CD4-positive, alpha-beta T cell treated with Interleukin-6 at 100 ng/mL for 8 hours (primary cell): ENCODE data around the gene TMEM108.

Source experiments
- DNase-seq: peaks from one replicate; pipeline ENCODE4 v3.0.0-alpha.2; 2020; ENCODE audit warnings: mixed read lengths, low spot score

TMEM108 gene

DNA sequence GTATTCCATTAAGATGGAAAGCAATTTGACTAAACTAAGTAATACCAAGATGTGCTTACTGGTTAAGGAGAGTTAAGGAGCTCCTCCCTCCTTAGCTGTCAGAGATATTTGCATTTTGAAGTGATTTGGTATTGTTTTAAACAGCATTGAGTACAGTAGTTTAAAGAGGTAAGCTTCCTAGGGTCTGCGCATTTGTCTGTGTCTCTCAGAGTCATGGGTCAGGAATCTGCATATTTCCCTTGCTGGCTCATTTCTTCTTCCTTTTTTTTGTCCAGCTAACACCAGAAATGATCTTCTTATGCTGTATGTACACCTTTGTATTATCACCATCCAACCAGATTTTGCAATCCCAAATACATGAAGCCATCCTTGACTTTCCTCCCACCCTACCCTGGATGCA is 198.7 kb downstream of the TMEM108 start:
- DNase-seq = no peak

DNA sequence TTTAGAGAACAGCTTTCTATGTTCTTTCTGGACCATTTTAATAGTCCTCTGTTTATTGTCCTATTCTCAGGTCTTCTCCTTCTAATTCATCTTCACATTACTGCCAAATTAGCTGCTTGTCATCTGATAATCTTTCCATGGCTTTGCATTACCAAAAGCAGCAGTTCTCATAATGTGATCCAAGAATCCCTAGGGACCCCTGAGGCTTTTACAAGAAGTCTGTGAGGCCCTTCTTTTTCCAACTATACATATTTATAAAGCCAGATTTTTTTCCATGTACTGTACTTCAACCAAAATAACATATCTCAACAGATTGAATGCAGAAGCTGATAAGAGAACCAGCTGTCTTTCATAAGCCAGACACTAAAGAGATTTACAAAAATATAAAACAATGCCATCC is 199.2 kb downstream of the TMEM108 start:
- no peak for DNase-seq

DNA sequence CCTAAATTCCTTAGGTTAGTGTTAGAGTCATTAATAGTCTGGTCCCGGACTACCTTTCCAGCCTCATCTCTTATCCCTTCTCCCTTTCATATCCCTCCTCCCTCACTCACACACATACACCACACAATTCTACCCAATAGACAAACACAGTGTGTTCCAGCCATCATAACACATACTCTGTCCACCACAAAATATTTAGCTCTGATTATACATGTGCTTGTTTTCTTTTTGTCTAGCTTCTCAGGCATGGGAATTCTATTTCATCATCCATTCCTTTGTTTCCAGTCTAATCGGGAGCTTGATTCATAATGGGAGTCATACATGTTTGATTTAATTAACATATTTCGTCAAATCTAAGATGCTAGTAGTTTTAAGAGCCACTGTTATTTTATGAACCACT is 199.8 kb downstream of the TMEM108 start:
- no peak for DNase-seq

DNA sequence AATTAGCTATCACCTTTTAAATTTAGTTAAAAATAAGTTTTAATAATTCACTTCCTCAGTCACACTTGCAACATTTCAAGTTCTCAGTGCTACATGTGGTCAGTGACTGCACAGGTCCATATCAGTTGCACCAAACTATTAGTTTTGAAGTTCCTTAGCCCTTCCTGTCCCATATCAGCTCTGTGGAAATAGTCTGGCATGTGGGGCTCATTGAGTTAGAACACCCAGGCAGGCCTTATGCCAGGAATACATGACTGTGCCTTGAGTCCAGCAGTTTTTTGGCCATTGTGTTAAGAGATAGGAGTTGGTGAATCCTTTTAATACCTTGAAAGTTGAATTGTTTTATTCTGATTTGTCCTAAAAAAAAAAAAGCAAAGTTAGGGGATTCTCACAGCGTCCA is 207.9 kb downstream of the TMEM108 start:
- DNase-seq = no peak

DNA sequence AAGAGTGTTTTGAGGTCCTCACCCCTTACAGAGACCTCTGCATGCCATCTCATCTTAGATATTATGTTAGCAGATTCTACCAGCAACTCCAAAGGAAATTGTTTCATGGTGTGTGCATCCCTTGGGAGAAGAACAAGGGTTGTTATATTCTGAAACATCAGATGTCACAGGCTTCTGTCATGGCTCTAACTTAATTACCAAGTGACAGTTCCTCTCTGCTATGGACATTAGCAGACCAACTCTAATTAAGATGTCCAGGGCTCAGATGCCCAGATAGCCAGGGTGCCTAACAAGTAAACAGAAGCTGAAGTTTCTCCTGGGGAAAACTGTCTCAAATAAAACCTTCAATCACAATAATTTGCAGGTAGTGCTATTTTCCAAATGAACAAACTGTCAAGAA is 208.6 kb downstream of the TMEM108 start:
- DNase-seq = no peak

DNA sequence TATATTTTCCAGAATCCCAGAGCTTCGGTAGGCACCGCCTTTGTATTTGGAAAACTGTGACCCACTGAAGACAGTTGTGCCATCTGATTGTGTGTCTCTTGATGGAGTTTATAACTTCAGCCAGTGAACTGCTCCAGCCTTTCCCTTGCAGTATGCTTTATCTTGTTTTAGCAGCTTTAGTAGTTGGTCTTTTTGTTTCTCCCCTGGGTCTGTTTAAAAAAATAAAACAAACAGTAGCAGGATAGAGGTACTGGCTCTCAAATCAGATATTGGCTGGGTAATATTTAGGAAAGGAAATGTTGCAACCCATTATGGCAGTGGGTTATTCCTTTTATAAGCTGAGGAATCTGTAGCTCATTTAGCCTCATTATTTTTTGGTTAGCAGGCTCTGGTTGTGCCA is 210.2 kb downstream of the TMEM108 start:
- no peak for DNase-seq

DNA sequence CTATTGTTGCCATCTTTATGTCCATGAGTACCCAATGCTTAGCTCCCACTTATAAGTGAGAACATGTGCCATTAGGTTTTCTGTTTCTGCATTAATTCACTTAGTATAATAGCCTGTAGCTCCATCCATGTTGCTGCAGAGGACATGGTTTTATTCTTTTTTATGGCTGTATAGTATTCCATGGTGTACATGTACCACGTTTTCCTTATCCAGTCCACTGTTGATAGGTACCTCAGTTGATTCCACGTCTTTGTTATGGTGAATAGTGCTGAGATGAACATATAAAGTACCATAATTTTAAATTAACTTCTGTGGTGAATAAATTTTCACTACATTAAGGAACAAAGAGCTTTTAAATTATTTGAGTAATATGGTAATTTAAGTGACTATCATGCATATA is 211.3 kb downstream of the TMEM108 start:
- DNase-seq = no peak

DNA sequence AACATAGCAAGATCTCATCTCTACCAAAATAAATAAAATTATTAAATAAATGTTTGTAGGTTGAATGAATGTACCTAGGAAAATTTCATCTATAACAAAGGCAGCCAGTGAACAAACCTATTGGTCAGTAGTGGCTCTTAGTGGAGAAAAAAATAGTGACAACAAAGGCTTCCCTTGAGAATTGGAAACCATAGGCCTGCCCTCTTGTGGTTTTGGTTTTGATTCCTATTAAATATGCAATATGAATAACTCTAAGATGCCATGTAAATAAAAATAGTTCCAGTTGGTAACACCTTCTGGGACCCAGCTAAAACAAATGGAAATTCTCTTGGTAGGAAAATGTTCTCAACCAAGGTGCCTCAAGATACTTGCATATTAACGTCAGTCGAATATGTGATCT is 216.0 kb downstream of the TMEM108 start:
- no peak for DNase-seq

DNA sequence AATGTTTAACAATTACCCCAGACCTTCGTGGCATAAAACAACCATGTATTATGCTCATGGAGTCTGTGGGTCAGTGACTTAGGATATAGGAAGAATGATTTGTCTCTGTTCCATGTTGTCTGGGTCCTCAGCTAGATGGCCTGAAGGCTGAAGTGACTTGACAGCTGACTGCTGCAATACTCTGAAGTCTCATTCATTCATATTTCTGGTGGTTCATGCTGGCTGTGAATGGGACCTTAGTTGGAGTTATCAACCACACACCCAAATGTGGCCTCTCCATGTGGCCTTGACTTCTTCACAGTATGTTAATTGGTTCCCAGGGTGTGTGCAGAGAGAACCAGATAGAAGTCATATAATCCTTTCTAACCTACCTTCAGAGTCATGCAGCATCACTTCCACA is 216.5 kb downstream of the TMEM108 start:
- no peak for DNase-seq

DNA sequence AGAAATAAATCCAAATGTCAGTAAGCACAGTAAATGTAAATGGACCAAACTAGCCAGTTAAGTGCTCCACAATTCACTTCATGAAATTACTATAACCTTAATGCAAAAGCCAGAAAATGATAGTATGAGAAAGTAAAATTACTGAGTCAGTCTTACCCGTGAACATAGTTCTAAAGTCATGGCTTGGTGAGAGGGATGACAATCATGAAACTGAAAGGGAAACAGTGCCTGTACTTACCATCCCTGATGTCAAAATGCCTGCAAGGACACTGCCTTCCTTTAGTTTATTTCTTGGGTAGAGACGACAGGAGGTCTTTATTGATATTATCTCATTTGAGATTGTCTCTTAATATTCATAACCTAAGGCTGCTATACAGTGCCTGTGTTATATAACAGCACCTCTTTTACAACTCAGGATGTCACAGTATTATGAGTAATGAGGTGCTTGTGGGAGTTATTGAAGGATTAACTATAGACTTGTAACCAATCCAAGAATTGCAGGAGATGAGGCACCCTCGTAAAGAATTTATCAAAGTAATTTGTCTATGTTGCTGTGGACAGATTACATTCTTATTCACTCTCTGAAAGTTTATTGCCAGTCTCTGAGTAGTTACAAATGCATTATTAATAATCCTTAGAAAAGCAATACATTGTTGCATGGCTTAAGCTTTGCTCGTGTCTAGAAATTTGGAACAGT is 218.7 kb downstream of the TMEM108 start:
- no peak for DNase-seq

DNA sequence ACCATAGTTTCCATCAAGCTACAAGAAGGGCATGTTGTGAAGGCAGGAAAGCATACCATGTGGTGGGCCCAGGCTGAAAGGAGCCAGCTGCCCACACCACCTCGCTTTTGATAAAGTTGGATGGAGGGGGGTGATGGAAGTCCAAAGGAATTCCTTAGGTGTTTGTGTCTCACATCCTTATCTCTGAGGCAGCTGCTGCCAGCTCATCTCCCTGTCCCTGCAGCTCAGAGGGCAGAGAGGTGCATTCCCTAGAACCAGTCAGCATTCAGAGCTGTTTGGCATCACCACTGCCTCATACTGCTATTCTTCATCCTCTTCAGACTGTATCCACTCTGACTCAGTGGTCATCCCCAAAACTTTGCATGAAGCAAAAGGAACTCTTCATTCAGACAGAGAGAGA is 220.2 kb downstream of the TMEM108 start:
- no peak for DNase-seq

DNA sequence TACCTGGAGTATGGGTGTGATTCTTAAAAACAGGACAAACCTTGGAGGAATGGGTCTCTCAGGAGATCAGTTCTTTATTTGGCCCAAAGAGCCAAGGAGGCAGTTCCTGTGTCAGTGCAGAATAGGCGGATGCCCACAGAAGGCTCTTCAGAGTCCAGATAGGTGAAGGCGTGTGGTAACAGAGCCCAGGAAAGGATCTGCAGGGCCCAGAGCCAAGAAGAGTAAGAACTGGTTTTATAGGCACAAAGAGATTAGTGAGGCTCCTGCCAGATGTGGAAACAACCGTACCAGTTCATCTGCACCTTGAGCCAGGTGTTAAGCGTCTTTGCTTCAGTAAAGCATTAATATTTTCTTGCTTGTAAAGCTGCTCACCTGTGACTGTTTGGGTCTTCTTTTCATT is 221.6 kb downstream of the TMEM108 start:
- DNase-seq = no peak

DNA sequence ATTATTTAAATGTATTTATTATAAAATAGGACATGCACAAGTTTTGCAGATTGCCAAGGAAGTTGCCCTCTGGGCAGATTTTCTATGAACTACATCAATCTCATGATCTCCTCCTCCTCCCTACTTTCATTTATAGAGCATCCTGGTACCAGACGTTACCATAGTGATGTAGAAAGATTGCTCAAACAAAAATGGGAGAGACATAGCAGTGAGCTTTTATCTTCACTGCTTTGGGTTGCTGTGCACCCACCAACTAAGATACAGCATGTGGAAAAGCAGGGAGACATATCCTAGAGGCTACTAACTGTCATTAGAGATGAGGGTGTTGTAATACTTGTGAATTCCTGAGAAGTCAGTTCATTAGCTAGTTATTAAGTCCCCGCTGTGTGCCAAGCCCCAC is 224.1 kb downstream of the TMEM108 start:
- no peak for DNase-seq

DNA sequence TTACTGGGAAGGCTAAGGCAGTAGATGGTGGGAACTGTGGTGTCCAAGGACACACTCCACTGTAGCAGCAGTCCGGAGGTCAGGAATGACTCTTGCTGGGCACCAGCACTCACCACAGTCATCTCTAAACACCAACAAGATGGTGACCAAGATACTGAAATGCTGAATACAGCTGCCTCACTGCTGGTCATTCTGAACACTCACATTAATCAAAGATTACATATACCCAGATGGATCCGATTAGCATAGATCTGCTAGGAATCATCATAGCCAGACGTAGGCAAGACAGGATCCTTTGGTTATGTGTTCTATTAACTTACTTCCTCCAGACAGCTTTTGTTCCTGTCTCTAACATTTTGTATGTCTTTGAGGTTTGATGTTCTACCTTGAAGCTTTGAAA is 226.7 kb downstream of the TMEM108 start:
- no peak for DNase-seq

DNA sequence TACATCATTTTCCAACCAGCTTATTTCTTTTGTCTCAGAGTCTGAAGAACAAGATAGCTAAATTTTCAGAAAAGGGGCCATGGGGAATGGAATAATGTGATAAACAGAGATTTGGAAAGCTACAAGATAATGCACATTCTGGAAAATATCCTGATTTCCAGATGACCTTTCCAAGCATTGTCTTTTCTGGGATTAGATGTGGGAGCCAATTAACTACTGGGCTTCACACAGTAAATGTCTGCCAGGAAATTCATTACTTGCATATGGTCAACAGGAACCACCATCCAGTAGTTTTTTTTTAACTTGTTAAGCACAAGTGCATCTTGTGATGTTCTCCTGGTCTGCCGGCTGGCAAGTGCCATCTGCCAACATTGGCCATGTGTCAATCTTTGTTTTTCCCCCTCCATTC is 230.5 kb downstream of the TMEM108 start:
- DNase-seq = no peak

DNA sequence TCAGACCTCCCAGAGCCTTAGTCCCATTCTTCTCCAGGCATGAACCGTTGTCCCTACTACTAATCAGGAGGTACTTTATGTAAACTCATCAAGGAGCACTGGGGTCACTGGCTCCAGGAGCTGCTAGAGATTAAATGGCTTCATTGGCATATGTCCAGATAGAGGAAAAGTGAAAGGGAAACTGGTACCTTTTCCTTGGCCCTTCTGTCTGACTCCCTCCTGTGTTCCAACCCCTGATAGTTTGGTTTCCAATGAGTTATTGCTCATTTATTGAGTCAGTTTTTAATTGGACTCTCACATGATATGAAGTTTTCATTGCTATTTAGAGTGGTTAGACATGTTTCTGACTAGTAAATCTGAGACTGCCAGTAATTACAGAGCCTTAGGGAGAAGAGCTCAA is 231.2 kb downstream of the TMEM108 start:
- DNase-seq = no peak

DNA sequence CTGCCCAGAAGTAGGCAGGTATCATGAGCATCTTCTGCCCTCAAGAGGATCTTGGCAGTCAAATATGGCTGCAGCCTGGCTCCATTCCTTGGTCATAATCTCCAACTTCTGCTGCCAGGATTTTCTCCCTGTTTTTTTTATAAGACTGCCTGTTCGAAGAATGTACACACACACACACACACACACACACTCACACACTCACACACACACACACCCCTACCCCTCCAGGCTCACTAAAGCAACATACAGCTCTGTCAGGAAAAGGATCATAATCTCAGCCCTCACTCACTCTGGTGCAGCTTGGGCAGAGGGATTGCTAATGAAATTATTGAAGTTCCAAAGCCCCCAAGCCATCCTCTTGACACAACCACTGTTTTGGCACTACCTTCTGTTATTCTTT is 232.4 kb downstream of the TMEM108 start:
- no peak for DNase-seq

DNA sequence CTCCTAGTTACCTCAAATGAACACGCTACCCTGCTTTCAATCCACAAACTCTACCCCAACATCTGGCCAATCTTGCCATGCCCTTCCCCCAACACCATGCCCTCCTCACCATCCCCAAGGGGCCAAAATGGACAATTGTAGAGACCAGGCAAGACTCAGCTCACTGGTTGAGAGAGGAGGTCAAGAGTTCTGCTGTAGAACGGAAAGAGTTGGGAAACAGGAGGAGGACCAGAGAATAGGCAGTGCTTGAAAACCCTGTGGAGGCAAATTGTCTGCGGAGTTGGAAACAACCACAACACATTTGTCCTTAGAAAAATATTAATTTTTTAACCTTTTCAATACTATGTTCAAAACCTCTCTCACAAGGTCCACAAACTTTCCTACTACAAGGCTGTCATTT is 232.9 kb downstream of the TMEM108 start:
- DNase-seq = no peak

DNA sequence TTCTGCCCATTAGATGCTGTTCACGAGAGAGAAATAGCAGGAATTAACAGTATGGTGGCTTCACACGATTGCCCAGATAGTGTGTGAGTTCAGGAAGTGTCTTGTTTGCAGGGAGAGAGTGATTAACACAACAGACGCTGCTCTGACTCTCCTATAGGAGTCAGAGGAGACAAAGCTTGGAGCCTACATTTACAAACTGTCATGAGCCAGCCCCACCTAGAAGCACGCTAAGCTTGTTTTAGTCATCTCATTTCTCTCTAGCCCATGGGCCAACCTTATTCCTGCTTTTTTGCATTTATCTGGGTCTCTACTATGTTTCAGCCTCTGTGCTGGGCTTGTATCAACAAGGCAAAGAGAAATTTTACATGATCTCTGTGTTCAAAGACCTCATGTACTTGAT is 233.3 kb downstream of the TMEM108 start:
- no peak for DNase-seq

DNA sequence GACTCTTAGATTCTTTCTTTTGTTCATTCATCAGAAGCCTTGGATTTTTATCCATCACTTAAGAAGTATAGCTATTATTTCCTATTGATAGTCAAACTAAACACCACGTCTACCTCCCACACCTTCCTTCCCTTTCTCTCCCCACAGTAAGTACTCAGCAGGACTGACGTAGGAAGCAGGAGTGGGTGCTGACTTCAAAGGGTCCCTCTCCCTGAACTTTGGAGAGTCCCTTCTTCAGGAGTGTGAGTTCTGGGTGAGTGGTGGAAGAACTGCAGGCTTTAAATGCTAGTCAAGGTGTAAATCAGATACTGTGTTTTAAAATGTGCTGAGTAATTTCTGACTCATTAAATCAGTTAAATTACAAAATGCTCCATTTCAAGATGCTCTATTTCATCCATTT is 235.2 kb downstream of the TMEM108 start:
- no peak for DNase-seq

DNA sequence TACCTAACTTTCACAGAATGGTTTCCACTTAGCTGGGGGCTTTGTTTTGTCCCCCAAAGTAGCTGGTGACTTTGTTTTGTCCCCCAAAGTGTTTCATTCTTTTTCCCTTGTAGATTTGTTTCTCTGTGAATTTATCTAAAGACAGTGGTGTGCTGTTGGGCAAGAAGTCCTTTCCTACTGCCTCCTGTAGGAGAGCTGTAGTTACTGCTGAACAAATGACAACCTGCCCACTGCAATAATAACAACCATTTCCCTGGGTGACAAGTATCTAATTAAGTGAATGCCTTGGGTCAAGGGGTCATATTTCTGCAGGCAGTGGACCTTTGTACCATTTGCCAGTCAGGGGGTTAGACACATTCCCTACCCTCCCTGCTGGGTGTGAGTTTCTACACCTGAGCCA is 236.3 kb downstream of the TMEM108 start:
- DNase-seq = no peak

DNA sequence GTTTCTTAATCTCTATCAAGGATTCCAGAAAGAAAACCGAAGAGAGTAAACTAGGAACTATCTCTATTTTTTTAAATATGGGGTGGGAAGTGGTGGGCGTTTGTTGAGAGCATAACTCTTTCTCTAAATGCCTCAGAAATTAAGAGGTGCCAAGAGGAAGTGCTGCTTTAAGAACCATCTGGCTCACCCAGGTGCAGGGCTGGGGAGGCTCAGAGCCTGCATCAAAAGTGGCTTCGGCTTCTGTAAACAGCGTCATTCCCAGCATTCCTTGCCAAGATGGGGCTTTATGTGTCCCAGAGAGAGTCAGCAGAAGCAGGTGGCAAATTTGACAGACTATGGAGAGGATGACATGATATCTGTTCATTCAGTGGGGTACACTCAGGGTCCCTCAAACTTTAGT is 238.4 kb downstream of the TMEM108 start:
- no peak for DNase-seq

DNA sequence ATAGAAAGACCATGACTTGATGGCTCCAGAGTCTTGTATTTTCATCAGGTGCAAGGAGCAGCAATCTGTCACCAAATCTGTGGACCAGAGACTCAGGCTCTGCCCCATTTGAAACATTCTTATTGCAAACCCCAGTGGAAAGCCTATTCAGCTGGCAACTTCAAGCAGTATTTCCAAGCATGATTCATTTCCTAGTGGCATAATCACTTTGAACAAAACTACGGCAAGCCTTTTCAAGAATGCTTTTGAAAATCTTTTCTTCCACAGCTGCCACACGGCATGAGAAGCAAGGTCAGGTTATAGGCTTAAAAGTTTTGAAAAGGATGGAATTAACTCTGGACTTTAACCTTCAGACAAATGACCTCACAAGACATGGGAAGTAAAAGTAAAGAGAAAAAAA is 239.6 kb downstream of the TMEM108 start:
- DNase-seq = no peak

DNA sequence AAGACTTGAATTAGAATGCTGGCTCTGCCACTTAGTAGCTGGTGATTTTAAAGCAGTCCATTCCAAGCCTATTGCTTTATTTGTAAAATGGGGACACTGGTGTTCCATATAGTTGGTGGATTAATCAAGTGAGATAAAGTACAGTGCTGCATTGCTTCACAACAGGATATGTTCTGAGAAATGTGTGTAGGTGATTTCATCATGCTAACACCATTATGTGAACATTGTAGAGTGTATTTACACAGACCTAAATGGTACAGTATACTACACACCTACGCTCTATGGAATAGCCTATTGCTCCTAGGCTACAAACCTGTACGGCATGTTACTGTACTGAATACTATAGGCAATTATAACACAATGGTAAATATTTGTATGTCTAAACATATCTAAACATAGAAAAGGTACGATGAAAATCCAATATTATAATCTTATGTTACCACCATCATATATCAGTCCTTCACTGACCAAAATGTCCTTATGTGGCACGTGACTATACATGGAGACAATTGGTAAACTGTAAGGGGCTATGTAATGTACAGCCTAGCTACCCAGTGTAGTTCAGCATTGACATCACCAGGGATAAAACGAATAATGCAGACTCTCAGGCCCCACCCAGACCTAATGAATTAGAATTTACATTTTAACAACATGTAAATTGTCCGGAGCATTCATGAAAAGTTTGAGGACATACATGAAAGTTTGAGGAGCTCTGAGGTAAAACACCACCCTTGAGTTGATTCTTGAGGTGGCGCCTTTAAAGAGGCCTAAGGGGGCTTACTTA is 240.3 kb downstream of the TMEM108 start:
- DNase-seq = no peak
